ENCODE data around the gene SOX4.

The SOX4 gene

GRCh38 chr6:21612067-21612745 is 18.7 kb downstream of the SOX4 start:
- DNase-seq, result no peak

GRCh38 chr6:21613809-21614208 is 20.3 kb downstream of the SOX4 start:
- DNase-seq, result no peak

- no peak for DNase-seq
Observed at GRCh38 chr6:21614226-21614625, 20.7 kb downstream of the SOX4 start.

GRCh38 chr6:21615504-21615903 is 22.0 kb downstream of the SOX4 start:
- DNase-seq, result no peak

- DNase-seq, result no peak
Observed at GRCh38 chr6:21616005-21616404, 22.5 kb downstream of the SOX4 start.

GRCh38 chr6:21625642-21626041 is 32.1 kb downstream of the SOX4 start:
- no peak for DNase-seq

- DNase-seq, result no peak
Observed at GRCh38 chr6:21626756-21627155, 33.2 kb downstream of the SOX4 start.

- DNase-seq, result no peak
Observed at GRCh38 chr6:21628160-21628559, 34.6 kb downstream of the SOX4 start.

- DNase-seq, result no peak
Observed at GRCh38 chr6:21633511-21634109, 40.1 kb downstream of the SOX4 start.

- DNase-seq, result no peak
Observed at GRCh38 chr6:21634582-21634981, 41.0 kb downstream of the SOX4 start.

- no peak for DNase-seq
Observed at GRCh38 chr6:21636876-21637275, 43.3 kb downstream of the SOX4 start.

- DNase-seq, result no peak
Observed at GRCh38 chr6:21639316-21639715, 45.8 kb downstream of the SOX4 start.

Data from nucleus accumbens (tissue), 56 donors.